ENCODE results near the gene POLRMT.

The POLRMT gene

GRCh38 chr19:588093-588740 lies 45.1 kb downstream of the POLRMT start (continued):
- no peak for TF ChIP-seq ZSCAN18 (tag by site-specific recombination; IDR thresholded peaks at IDR 0.05)
- TF ChIP-seq SP7 (tag by site-specific recombination; IDR thresholded peaks at IDR 0.05) = peak; percentile 82
- TF ChIP-seq ZNF341 (tag by site-specific recombination; IDR thresholded peaks at IDR 0.05; ENCODE audit: low read depth) = peak; percentile 40; the same call in 1 of the 2 replicates
- no peak for TF ChIP-seq ZNF585B (tag by site-specific recombination; IDR thresholded peaks at IDR 0.05)
- TF ChIP-seq ZNF837 (tag by site-specific recombination; IDR thresholded peaks at IDR 0.05) = no peak
- TF ChIP-seq SP3 (tag by site-specific recombination; IDR thresholded peaks at IDR 0.05) = no peak; the same call in 1 of the 2 replicates
- TF ChIP-seq YY2 (tag by site-specific recombination; IDR thresholded peaks at IDR 0.05) = no peak
- peak; percentile 50; the same call in 1 of the 2 replicates for TF ChIP-seq EGR2 (tag by site-specific recombination; IDR thresholded peaks at IDR 0.05; ENCODE audit: low read depth)
- TF ChIP-seq ZNF10 (tag by site-specific recombination; IDR thresholded peaks at IDR 0.05) = no peak
- TF ChIP-seq ZNF266 (tag by site-specific recombination; IDR thresholded peaks at IDR 0.05; ENCODE audit: low read depth) = no peak
- no peak for TF ChIP-seq ZNF830 (tag by site-specific recombination; IDR thresholded peaks at IDR 0.05; ENCODE audit: low read depth)
- TF ChIP-seq ZBTB6 (tag by site-specific recombination; IDR thresholded peaks at IDR 0.05) = no peak
- no peak for TF ChIP-seq ZNF174 (tag by site-specific recombination; IDR thresholded peaks at IDR 0.05)
- TF ChIP-seq ZNF280D (tag by site-specific recombination; IDR thresholded peaks at IDR 0.05) = no peak
- no peak for TF ChIP-seq PRDM6 (tag by site-specific recombination; IDR thresholded peaks at IDR 0.05)
- no peak; the same call in 1 of the 2 replicates for TF ChIP-seq PRDM10 (tag by site-specific recombination; IDR thresholded peaks at IDR 0.05)
- TF ChIP-seq ZNF626 (tag by site-specific recombination; IDR thresholded peaks at IDR 0.05) = no peak
- no peak for TF ChIP-seq FEZF1 (tag by site-specific recombination; IDR thresholded peaks at IDR 0.05)
- 0 out of 2 replicates have a peak, but pooled peaks have one; percentile 31 for TF ChIP-seq ZBTB48 (tag by site-specific recombination; IDR thresholded peaks at IDR 0.05)
- no peak for TF ChIP-seq ZNF792 (tag by site-specific recombination; IDR thresholded peaks at IDR 0.05)
- peak; percentile 70 for TF ChIP-seq ZFHX2 (tag by site-specific recombination; conservative IDR thresholded peaks at IDR 0.05)
- TF ChIP-seq PBX3 (CRISPR knock-in tag; IDR thresholded peaks at IDR 0.05) = 0 out of 2 replicates have a peak, but pooled peaks have one; percentile 14
- peak; percentile 94 for TF ChIP-seq PATZ1 (tag by site-specific recombination; IDR thresholded peaks at IDR 0.05)
